Transverse colon (tissue), 4 donors: ENCODE results near the gene TMEM130. TPM values are rescaled to one million over a fixed set of nuclear protein-coding genes. Genes with fewer than 3 reads are reported as not detected.

Experiments used
- DNase-seq: peaks from one replicate; pipeline ENCODE4 v3.0.0-alpha.2; 2019
- H3K27ac ChIP-seq, 4 donors: fragments of 200-600 bp; sonication (generic); 2 replicates each; pipeline ENCODE4 v1.5.1; 2016 to 2018; ENCODE audit warnings: inconsistent platforms in 4 of 4
- H3K27me3 ChIP-seq: fragments of 200-600 bp; sonication (generic); 2 replicates; pipeline ENCODE4 v1.5.1; 2017; ENCODE audit warnings: inconsistent platforms
- H3K36me3 ChIP-seq, 4 donors: fragments of 200-600 bp; sonication (generic); 2 replicates each; pipeline ENCODE4 v1.5.1; 2017 to 2019; ENCODE audit warnings: inconsistent platforms in 4 of 4
- H3K4me1 ChIP-seq, 4 donors: fragments of 200-600 bp; sonication (generic); 2 replicates each; pipeline ENCODE4 v1.5.1; 2017 to 2020; ENCODE audit warnings: inconsistent platforms in 4 of 4
- H3K4me3 ChIP-seq, 4 donors: fragments of 200-600 bp; sonication (generic); 1 replicate in 1 of 4; 2 replicates in 3 of 4; pipeline versions ENCODE4 v1.5.1 to v1.6.1; 2017 to 2019; ENCODE audit warnings: inconsistent platforms in 4 of 4
- H3K9me3 ChIP-seq, 2 donors: fragments of 200-600 bp; sonication (generic); 2 replicates each; pipeline ENCODE4 v1.5.1; 2017 to 2019; ENCODE audit warnings: inconsistent platforms in 2 of 2
- CTCF ChIP-seq, 5 experiments: fragments of 200-600 bp in 3 of 5; fragments of 450-650 bp in 2 of 5; sonication (generic) in 3 of 5; IDR thresholded peaks; 1 replicate in 2 of 5; 2 replicates in 3 of 5; pipeline ENCODE4 v1.5.1; 2016 to 2017; ENCODE audit warnings: antibody characterized with exemption in 5 of 5, inconsistent platforms in 3 of 5, mild to moderate bottlenecking in 2 of 5, moderate library complexity in 1 of 5
- EP300 ChIP-seq: sonication (generic); formaldehyde crosslinking; IDR thresholded peaks from one replicate; pipeline ENCODE4 v1.6.1; 2017; ENCODE audit warnings: antibody characterized with exemption, low read depth
- POLR2A ChIP-seq: fragments of 450-650 bp; IDR thresholded peaks from one replicate; pipeline ENCODE4 v1.6.1; 2016; ENCODE audit warnings: antibody characterized with exemption, mild to moderate bottlenecking, moderate library complexity
- POLR2AphosphoS5 ChIP-seq, 3 donors: sonication (generic); formaldehyde crosslinking; IDR thresholded peaks; one replicate each; pipeline ENCODE4 v1.6.1; 2016; ENCODE audit warnings: antibody characterized with exemption in 3 of 3
- WGBS, 2 donors: methylation state at CpG; one replicate each; pipeline ENCODE4 v1.1.5; 2018; ENCODE audit warnings: low coverage in 1 of 2; 5-methylcytosine and 5-hydroxymethylcytosine counted together
- in situ Hi-C, 4 donors: fragments of 200-750 bp; cut with MboI; loops; one replicate each; pipeline versions ENCODE4 v1.15.0 to v1.15.1; 2017; ENCODE audit warnings: low sequenced_read_pairs in 3 of 4, low pct_ligation_motif_present in 1 of 4, low pct_unique_long_range_greater_than_20kb in 1 of 4
- intact Hi-C: fragments of 100-400 bp; cut with DNase I; formaldehyde crosslinking; loops from one replicate; pipeline ENCODE4 v1.15.1; 2023; ENCODE audit warnings: low total_unique reads
- total RNA-seq, 4 donors: library from RNA; depleted of rRNA; stranded (reverse); fragments of >200 nt; gene quantifications; one replicate each; pipeline ENCODE4 v1.1.0, GENCODE V29; 2016

Gene TMEM130
- total RNA-seq, 4 donors from 2014 or later = 0.14 to 1.5 (median 1.1) TPM; not detected in 1

DNA sequence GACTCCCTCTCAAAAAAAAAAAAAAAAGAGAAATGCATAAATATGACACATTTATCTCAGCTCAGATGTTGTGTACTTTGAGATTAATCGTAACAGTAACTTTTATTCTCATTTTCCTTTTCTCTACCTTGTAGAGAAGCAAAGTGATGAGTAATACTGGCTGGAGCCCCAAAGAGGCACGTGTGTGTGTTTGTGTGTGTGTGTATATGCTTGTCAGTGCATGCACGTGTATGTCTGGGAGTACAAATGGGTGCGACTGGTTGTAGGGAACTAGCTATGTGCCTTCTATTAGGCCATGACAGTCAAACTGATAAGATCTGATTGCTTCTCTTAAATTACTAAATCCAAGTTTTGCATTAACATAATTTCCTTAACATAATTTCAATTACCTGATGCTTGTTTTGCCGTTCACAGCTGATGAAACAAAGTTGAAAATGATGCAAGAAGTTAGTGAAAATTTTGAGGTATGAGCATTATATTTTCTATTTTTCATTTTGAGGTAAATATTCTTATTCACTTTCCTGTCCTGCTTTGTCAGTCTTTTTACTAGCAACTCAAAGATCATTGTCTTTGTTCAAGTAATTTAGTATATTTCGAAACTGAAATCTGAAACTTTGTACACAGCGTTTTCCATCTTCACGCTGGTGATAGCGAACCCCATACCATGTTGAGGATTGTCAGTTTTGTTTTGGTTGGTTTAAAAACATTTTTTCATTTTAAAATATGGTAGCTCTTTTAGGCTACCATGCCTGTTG lies 11.9 kb upstream of the TMEM130 start:
- H3K36me3 ChIP-seq = peaks cover 0 to 30% (median 13%) of the 10 kb centered on the region in 4 donors
- intact Hi-C loops = no loop called here
- H3K9me3 ChIP-seq = no peaks in the 10 kb centered on the region
- H3K4me3 ChIP-seq = no peak overlapping the region
- in situ Hi-C loops = no loop called here
- WGBS, 2 donors = 71 to 80% methylated on average over 9 of the region's 9 CpGs
- TF ChIP-seq CTCF (IDR thresholded peaks at IDR 0.05) (no peak), POLR2A (no peak), EP300 (no peak), POLR2AphosphoS5 (IDR thresholded peaks at IDR 0.05) (no peak)
- peaks cover 6 to 20% (median 17%) of the 10 kb centered on the region in 4 donors for H3K4me1 ChIP-seq
- no peak overlapping the region for H3K27ac ChIP-seq
- no peak for DNase-seq
- no peaks in the 10 kb centered on the region for H3K27me3 ChIP-seq

- peak overlapping the region in 2 of 4 donors; percentile 96 to 99 for H3K27ac ChIP-seq
- peaks cover 0 to 30% (median 10%) of the 10 kb centered on the region in 4 donors for H3K36me3 ChIP-seq
- no peak for DNase-seq
- no peak for TF ChIP-seq POLR2AphosphoS5 (IDR thresholded peaks at IDR 0.05)
- TF ChIP-seq POLR2A = no peak
- no peak for TF ChIP-seq EP300
- no peak for TF ChIP-seq CTCF (IDR thresholded peaks at IDR 0.05)
- H3K27me3 ChIP-seq = no peaks in the 10 kb centered on the region
- WGBS, 2 donors = 89 to 91% methylated on average over 8 of the region's 8 CpGs
- H3K9me3 ChIP-seq = no peaks in the 10 kb centered on the region
- intact Hi-C loops (no loop called here), in situ Hi-C loops (no loop called here)
- H3K4me1 ChIP-seq = peaks cover 6 to 20% (median 17%) of the 10 kb centered on the region in 4 donors
- H3K4me3 ChIP-seq = no peak overlapping the region
Measured at GRCh38 chr7:98880485-98880884, 10.7 kb upstream of the TMEM130 start.

- intact Hi-C loops = no loop called here
- Histone ChIP-seq H3K27ac (peak overlapping the region; percentile 93 to 99 (median 98)), H3K4me1 (peaks cover 6 to 20% (median 17%) of the 10 kb centered on the region in 4 donors), H3K9me3 (no peaks in the 10 kb centered on the region), H3K36me3 (peaks cover 0 to 26% (median 8%) of the 10 kb centered on the region in 4 donors), H3K4me3 (peak overlapping the region; percentile 75 to 100 (median 97)), H3K27me3 (no peaks in the 10 kb centered on the region)
- no peak for DNase-seq
- in situ Hi-C loops = no loop called here
- 22 to 23% methylated on average over 8 to 9 of the region's 9 CpGs for WGBS, 2 donors
- no peak for TF ChIP-seq CTCF (IDR thresholded peaks at IDR 0.05)
- no peak for TF ChIP-seq EP300
- TF ChIP-seq POLR2AphosphoS5 (IDR thresholded peaks at IDR 0.05) = no peak
- no peak for TF ChIP-seq POLR2A
Measured at GRCh38 chr7:98879979-98880315, 10.1 kb upstream of the TMEM130 start.

DNA sequence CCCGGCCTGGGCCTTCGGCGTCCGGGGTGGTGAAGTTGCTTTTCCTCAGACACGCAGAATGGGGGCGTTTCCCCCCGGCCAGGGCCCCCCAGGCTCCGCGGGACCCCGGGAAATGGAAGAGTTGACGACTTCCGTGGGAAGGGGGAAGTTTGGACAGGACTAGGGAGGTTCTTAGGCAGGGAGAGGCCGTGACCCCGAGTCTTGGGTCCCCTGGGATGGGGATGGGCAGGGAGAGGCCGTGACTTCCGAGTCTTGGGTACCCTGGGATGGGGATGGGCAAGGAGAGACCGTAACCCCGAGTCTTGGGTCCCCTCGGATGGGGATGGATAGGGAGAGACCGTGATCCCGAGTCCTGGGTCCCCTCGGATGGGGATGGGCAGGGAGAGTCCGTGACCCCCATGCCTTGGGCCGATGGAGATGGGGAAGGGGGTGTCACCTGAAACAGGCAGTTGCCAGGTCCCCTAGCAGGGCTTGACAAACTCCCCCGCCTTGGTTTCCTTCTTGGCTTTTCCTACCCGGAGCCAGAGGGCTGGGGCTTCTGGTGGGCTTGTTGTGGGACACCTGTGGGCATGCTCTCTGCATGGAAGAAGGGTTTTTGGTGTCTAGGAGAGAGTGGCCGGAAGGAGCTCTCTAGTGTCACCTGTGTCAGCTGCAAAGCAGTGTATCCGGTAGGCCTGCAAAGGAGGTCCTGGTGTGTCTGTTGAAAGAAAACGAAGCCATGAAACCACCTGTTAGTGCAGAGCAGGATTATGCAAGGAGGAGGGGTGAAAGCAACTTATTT lies 9.6 kb upstream of the TMEM130 start:
- Histone ChIP-seq H3K4me3 (peak overlapping the region; percentile 75 to 100 (median 97)), H3K36me3 (peaks cover 0 to 22% (median 8%) of the 10 kb centered on the region in 4 donors), H3K4me1 (peaks cover 6 to 20% (median 17%) of the 10 kb centered on the region in 4 donors), H3K27me3 (no peaks in the 10 kb centered on the region), H3K27ac (peak overlapping the region; percentile 93 to 99 (median 98)), H3K9me3 (no peaks in the 10 kb centered on the region)
- 0 to 1% methylated on average over 3 to 25 of the region's 29 CpGs for WGBS, 2 donors
- intact Hi-C loops (no loop called here), in situ Hi-C loops (no loop called here)
- peak; percentile 60 for DNase-seq
- TF ChIP-seq EP300 (no peak), POLR2A (peak; percentile 20), CTCF (IDR thresholded peaks at IDR 0.05) (peak; percentile 2 to 43 (median 14))
